NCI-H510A (cell line): ENCODE data around the gene SUSD4.

ENCODE experiments used
- DNase-seq: peaks from one replicate; lab custom pipeline; 2025; lab: John Stamatoyannopoulos, UW

SUSD4 gene

GRCh38 chr1:223358826-223359225 is 5.2 kb downstream of the SUSD4 start:
- DNase-seq = no peak

GRCh38 chr1:223355699-223356098 is 8.3 kb downstream of the SUSD4 start:
- DNase-seq = no peak

GRCh38 chr1:223353939-223354338 is 10.0 kb downstream of the SUSD4 start:
- DNase-seq = no peak

- no peak for DNase-seq
Observed at GRCh38 chr1:223352944-223353343, 11.0 kb downstream of the SUSD4 start.

DNA sequence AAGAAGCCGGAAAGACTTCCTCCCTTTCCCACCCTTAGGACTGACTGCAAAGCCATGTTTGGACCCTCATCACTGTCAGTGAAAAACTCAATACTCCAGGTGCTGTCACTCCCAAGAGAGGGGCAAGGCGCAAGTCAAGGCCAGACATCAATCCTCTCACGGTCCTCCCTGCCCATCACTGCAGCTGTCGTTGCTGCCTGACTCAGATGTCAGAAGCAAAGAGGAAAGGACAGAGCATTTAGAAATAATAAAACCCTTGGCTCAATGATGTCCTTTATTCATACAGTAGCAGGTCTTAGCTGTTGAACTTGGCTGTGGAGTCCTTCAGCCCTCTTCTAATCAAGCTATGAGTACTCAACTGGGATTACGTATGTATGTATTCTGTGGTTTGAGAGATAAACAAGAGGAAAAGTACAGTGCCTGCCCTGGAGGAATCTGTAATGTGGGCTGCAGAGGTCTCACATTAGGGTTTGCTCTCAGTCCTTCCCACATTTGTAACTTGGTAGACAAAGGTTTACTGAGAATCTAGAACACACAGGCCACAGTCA is 13.5 kb downstream of the SUSD4 start:
- no peak for DNase-seq

- DNase-seq = no peak
Observed at GRCh38 chr1:223349241-223349640, 14.7 kb downstream of the SUSD4 start.

DNA sequence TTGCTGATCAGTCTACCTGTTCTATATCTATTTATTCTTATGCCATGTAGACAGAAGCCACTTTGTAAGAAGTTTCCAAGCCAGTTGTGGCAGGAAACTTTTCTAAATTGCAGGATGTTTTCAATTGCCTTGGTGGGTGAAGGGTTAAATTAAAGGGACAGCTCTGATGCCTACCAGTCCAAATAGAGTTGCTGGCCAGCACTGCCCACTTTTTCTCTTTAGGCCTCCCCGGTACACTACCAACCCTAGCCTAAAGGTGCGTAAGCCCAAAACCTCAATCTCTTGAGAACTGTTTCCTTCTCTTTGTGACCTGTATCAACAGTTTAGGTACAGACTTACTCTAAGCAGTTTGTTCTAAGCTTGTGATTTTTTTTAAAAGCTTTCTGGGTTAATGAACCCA is 15.5 kb downstream of the SUSD4 start:
- no peak for DNase-seq

DNA sequence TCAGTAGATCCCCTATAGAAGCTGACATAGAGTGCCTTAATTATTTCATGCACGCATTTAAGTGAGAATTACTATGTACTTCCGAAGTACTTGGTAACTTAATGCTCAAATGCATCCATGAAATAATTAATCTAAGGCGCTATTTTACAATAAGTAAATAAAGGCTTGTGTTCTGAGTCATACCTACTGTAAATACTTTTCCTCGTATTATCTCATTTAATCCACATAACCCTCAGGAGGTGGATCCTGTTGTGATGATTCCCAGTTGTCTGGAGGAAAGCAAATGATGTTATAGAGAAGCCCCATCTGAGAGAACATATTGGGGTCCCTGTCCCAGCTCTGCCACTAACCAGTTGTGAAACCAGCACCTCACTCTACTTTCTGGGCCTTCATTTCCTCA is 16.4 kb downstream of the SUSD4 start:
- no peak for DNase-seq

DNA sequence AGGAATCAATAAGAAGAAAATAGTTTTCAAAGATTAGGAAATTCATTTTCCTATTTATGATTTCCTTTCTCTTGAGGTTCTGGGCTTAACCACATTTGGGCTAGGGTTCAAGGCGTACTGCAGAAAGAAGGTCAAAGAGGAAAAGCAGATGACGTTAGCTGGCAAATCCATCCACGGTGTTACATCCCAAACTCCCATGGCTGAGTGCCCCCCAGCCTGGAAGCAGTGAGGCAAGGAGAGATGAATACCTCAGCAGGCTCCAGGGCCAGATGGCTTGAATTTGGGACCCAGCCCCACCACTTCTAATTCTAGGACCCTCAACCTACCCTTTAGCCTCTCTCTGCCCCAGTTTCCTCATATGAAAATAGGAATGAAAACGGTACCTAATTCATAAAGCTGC is 17.7 kb downstream of the SUSD4 start:
- no peak for DNase-seq

GRCh38 chr1:223345720-223346119 is 18.3 kb downstream of the SUSD4 start:
- DNase-seq = no peak

DNA sequence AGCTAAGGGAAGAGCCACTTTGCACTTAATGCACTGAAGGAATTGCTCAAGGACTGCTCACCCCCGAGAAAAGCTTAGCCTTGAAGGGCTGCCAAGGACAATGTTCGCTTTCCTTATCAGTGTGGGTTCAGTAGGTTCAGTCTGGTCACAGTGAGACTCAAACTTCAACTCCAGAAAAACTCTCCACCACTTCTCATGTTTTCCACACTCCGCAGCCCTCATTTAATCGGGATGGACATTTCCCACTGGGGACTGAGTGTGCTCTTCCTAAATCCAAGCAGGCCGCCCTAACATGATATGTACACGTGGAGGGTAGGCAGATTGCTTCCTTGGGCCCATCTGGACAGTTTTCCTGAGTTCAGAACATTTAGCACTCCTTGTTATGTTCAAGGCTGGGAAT is 19.5 kb downstream of the SUSD4 start:
- no peak for DNase-seq

DNA sequence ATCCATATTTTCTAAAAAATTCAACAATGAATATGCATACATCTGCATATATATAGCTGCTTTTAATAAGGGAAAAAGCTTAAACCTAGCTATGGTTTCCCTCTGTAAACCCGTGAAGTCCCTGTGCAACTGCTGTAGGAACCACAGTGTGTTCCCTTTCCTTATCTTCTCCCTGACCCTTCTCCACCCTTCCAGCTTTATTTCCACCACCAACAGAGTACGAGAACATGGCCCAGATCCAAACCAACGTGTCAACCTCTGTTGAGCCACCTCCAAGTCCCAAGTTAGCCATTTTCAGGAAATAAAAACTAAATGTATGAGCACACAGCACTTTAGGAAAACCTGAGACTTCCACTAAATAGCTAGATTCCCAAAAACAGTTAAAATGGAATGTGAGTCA is 20.3 kb downstream of the SUSD4 start:
- DNase-seq = no peak

GRCh38 chr1:223341121-223341520 is 22.9 kb downstream of the SUSD4 start:
- no peak for DNase-seq

DNA sequence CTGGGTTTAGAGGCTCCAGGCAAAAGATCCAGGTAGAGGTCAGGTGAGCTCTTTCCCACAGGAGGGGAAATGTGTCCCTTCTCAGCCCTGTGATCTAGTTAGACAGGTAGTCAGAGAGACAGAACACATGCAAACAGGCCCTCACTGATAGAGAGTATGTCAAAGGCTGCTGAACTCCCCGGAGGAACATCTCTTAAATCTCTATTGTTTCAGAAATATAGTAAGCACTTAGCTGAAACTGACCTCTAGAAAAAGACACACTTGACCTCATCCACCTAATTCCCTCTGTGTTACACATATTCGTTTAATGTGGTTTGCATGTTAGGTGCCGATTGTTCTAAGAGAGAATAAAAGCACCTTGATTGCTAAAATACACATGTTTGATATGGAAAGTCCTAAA is 23.3 kb downstream of the SUSD4 start:
- no peak for DNase-seq

GRCh38 chr1:223339861-223340260 is 24.1 kb downstream of the SUSD4 start:
- no peak for DNase-seq

DNA sequence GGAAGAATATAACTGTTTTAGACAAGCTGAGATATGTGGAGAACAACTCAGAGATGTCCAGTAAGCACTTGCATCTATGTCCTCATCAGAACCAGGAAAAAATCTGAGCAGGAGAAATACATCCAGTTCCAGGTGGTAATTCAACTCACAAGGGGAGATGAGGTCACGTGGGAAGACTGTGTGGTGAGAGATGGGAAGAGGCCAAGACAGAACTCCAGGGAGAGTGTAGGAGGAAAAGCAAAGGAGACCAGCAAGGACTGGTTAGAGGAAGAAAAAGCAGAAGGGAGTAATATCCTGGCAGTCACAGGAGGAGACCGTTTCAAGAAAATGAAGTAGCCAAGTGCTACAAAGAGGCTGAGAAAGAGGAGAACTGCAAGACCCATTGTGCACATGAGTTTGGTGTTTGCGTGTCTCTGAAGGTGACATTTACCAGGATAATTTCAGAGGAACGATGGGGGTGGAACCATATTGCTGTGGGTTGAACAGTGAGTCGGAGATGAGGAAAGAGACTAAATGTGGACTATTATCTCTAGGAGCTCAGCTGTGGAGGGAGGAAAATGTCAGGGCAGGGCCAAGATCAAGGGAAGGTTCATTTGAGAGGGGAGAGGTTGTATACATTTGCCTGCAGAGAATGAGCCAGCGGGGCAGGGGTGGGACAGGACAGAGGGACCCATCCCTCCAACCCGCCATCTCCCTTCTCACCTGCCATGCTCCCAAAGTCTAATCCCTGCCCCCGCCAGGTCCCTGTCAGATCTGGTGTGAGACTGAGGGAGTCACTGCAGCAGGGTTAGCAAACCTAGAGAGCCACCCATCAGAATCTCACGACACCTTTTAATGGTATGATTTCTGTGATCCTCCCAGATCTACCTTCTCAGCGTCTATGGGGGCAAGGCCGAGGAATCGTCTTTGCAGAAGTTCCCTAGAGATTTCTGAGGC is 24.9 kb downstream of the SUSD4 start:
- DNase-seq = no peak

DNA sequence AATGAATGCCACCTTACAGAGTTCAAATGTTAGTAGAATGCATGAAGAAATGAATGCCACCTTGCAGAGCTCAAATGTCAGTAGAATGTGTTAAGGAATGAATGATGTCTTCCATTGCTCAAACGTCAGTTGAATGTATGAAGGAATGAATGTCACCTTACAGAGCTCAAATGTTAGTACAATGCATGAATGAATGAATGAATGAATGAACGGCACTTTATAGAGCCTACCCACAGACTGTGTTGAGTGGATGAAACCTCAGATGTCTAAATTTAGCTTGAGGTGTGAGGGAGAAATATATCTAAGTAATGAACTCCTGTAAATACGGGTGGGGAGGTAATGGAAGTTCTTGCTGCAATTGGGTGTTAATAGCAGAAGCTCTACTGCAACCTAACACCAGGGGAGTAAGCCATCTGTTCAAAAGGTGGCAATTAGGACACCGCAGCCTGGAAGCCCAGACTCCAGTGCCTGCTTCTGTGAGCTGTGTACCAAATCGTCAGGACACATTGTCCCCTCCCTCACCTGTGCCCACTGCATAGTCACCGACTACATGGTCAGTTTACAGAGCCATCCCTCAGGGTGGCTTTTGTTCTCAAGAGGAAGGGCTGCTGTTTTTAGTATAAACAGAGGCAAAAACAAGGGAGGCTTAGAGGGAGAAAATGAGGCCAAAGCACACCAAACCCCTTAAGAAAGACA is 26.7 kb downstream of the SUSD4 start:
- DNase-seq = no peak

DNA sequence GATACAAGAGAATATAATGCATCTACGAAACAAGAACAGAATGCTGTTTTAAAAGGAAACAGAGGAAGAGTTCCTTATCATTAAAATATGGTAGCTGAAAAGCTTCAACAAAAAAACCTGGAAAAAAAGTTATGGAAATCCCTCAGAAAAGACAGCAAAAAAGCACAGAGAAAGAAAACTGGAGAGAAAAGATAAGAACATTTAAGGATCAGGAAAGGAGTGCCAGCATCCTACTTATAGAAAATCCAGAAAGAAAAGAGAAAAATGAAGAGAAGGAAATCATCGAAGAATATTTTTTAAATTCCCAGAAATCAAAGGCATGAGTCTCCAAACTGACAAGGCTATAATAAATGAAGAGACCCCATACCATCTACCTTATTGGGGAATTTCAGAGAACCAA is 29.8 kb downstream of the SUSD4 start:
- DNase-seq = no peak

DNA sequence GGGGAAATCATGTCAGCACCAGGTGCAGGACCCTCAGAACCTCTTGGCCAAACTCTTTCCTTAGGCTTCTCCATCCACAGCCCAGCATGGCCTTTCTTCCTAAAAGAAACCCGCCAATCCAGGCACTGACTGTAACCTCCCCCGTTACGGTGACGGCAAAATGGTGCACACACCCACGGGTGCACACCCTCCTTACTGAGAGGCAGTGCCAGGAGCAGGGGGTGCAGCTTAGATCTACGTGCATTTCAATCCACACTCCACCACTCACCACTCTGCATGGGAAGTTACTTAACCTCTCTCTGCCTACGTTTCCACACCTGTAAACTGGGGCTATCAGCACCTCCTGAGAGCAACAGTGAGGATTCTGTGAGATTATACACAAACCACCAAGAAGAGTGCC is 31.0 kb downstream of the SUSD4 start:
- no peak for DNase-seq

DNA sequence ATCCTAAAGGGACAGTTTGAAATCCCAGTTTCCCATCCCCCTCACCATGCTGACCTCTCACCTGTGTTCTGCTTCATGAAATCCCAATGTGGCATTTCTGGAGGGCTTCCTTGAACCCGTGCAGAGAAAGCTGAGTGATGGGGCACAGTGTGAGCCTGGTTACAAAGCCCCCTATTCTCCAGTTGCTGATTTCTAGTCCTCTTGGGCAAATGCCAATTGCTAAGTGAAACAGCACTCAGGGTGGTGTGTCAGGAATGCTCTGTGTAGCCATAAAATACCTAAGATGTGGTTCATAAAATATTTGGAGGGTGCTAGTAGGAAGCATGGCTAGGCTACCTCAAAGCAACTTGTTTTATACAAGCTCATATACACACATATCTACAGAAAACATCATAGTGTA is 32.0 kb downstream of the SUSD4 start:
- no peak for DNase-seq

- no peak for DNase-seq
Observed at GRCh38 chr1:223331301-223331700, 32.7 kb downstream of the SUSD4 start.

DNA sequence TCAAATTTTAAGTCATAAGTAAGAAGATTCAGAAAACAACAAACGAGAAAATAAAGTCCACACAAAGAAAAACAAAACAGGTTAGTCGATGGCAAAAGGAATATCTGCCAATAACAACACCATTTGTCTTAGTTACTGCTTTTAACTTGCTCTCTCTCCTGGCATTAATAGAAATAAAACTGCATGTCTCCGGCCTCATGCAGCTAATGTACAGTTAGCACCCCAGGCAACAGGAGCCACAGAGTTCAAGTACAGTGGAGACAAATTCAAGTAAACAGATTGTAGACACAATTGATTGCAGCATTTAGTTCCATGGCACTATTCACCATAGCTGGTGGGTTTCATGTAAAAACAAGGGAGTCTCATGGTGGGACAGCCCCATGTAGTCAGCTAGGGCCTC is 33.5 kb downstream of the SUSD4 start:
- no peak for DNase-seq
